Measurements from ENCODE around the gene ZSWIM4.
"Not testable (repeated sequence)": the region's sequence is repeated elsewhere in the genome, so short reads cannot be mapped to it uniquely, and the experiment has no call there.

ZSWIM4 gene

GRCh38 chr19:13764101-13764807, 31.0 kb upstream of the ZSWIM4 start, which contains the start of gene MRI1:
TSS of gene MRI1 (plus strand) at chr19:13764522. CDS start at chr19:13764589, 67 bp downstream.
- peak in 1 of 2 donors; percentile 25 for DNase-seq (ENCODE audit: low spot score in 2 of 2)
- no peaks in the 10 kb centered on the region for H3K9me3 Mint-ChIP-seq
- H3K27me3 Mint-ChIP-seq: no peaks in the 10 kb centered on the region
- peak within 1 kb of the TSS; percentile 94 for H3K27ac Mint-ChIP-seq (ENCODE audit: low read depth)
- ATAC-seq (replicated peaks; ENCODE audit: extremely low read depth, poor library complexity, severe bottlenecking): peak; percentile 62
- peaks cover 15% of the 10 kb centered on the region for H3K4me1 Mint-ChIP-seq
- H3K36me3 Mint-ChIP-seq (ENCODE audit: insufficient read depth): peaks cover 23% of the 10 kb centered on the region
- peak within 1 kb of the TSS; percentile 88 for H3K4me3 Mint-ChIP-seq

GRCh38 chr19:13764821-13765394, 30.3 kb upstream of the ZSWIM4 start:
- Mint-ChIP-seq H3K27me3 (no peaks in the 10 kb centered on the region), H3K4me1 (peaks cover 15% of the 10 kb centered on the region), H3K27ac (ENCODE audit: low read depth) (peak overlapping the region; percentile 94), H3K9me3 (no peaks in the 10 kb centered on the region), H3K4me3 (peak overlapping the region; percentile 88), H3K36me3 (ENCODE audit: insufficient read depth) (peaks cover 24% of the 10 kb centered on the region)
- ATAC-seq (replicated peaks; ENCODE audit: extremely low read depth, poor library complexity, severe bottlenecking): peak; percentile 54
- DNase-seq (ENCODE audit: low spot score in 2 of 2): no peak

- no peak for DNase-seq (ENCODE audit: low spot score in 2 of 2)
- Mint-ChIP-seq H3K9me3 (no peaks in the 10 kb centered on the region), H3K4me3 (peak overlapping the region; percentile 88), H3K27me3 (no peaks in the 10 kb centered on the region), H3K27ac (ENCODE audit: low read depth) (peak overlapping the region; percentile 94), H3K36me3 (ENCODE audit: insufficient read depth) (peaks cover 25% of the 10 kb centered on the region), H3K4me1 (peaks cover 15% of the 10 kb centered on the region)
- no peak for ATAC-seq (replicated peaks; ENCODE audit: extremely low read depth, poor library complexity, severe bottlenecking)
Observed at GRCh38 chr19:13765395-13766094, 29.7 kb upstream of the ZSWIM4 start.

GRCh38 chr19:13766095-13766481, 29.2 kb upstream of the ZSWIM4 start:
- ATAC-seq (replicated peaks; ENCODE audit: extremely low read depth, poor library complexity, severe bottlenecking): no peak
- Mint-ChIP-seq H3K4me3 (peak overlapping the region; percentile 88), H3K9me3 (no peaks in the 10 kb centered on the region), H3K36me3 (ENCODE audit: insufficient read depth) (peaks cover 25% of the 10 kb centered on the region), H3K27me3 (no peaks in the 10 kb centered on the region), H3K4me1 (peaks cover 15% of the 10 kb centered on the region), H3K27ac (ENCODE audit: low read depth) (peak overlapping the region; percentile 94)
- no peak for DNase-seq (ENCODE audit: low spot score in 2 of 2)

GRCh38 chr19:13768510-13768909, 26.7 kb upstream of the ZSWIM4 start:
- H3K36me3 Mint-ChIP-seq (ENCODE audit: insufficient read depth): peaks cover 25% of the 10 kb centered on the region
- H3K27ac Mint-ChIP-seq (ENCODE audit: low read depth): no peak overlapping the region
- DNase-seq (ENCODE audit: low spot score in 2 of 2): no peak
- H3K4me1 Mint-ChIP-seq: peaks cover 15% of the 10 kb centered on the region
- H3K9me3 Mint-ChIP-seq: no peaks in the 10 kb centered on the region
- ATAC-seq (replicated peaks; ENCODE audit: extremely low read depth, poor library complexity, severe bottlenecking): no peak
- no peak overlapping the region for H3K4me3 Mint-ChIP-seq
- H3K27me3 Mint-ChIP-seq: no peaks in the 10 kb centered on the region

- peaks cover 29% of the 10 kb centered on the region for H3K36me3 Mint-ChIP-seq (ENCODE audit: insufficient read depth)
- DNase-seq (ENCODE audit: low spot score in 2 of 2) (no peak), ATAC-seq (replicated peaks; ENCODE audit: extremely low read depth, poor library complexity, severe bottlenecking) (no peak)
- H3K27me3 Mint-ChIP-seq: no peaks in the 10 kb centered on the region
- no peak overlapping the region for H3K27ac Mint-ChIP-seq (ENCODE audit: low read depth)
- H3K9me3 Mint-ChIP-seq: no peaks in the 10 kb centered on the region
- no peak overlapping the region for H3K4me3 Mint-ChIP-seq
- peaks cover 26% of the 10 kb centered on the region for H3K4me1 Mint-ChIP-seq
Observed at GRCh38 chr19:13770013-13770635, 25.1 kb upstream of the ZSWIM4 start.

- peaks cover 25% of the 10 kb centered on the region for H3K36me3 Mint-ChIP-seq (ENCODE audit: insufficient read depth)
- H3K27me3 Mint-ChIP-seq: no peaks in the 10 kb centered on the region
- H3K4me3 Mint-ChIP-seq: peak within 1 kb of the TSS; percentile 98
- ATAC-seq (replicated peaks; ENCODE audit: extremely low read depth, poor library complexity, severe bottlenecking) (peak; percentile 97), DNase-seq (ENCODE audit: low spot score in 2 of 2) (peak; percentile 69)
- no peaks in the 10 kb centered on the region for H3K9me3 Mint-ChIP-seq
- H3K27ac Mint-ChIP-seq (ENCODE audit: low read depth): peak within 1 kb of the TSS; percentile 97
- H3K4me1 Mint-ChIP-seq: peaks cover 30% of the 10 kb centered on the region
Observed at GRCh38 chr19:13774217-13775191, 20.7 kb upstream of the ZSWIM4 start, which contains the start of gene C19orf53. TSS of gene C19orf53 (plus strand) at chr19:13774456. CDS start at chr19:13774478, 22 bp downstream.

GRCh38 chr19:13778398-13778797, 16.8 kb upstream of the ZSWIM4 start:
- H3K9me3 Mint-ChIP-seq: no peaks in the 10 kb centered on the region
- peaks cover 18% of the 10 kb centered on the region for H3K36me3 Mint-ChIP-seq (ENCODE audit: insufficient read depth)
- H3K27me3 Mint-ChIP-seq: no peaks in the 10 kb centered on the region
- peaks cover 30% of the 10 kb centered on the region for H3K4me1 Mint-ChIP-seq
- H3K27ac Mint-ChIP-seq (ENCODE audit: low read depth): no peak overlapping the region
- H3K4me3 Mint-ChIP-seq: no peak overlapping the region
- ATAC-seq (replicated peaks; ENCODE audit: extremely low read depth, poor library complexity, severe bottlenecking): no peak
- no peak for DNase-seq (ENCODE audit: low spot score in 2 of 2)

- no peak for ATAC-seq (replicated peaks; ENCODE audit: extremely low read depth, poor library complexity, severe bottlenecking)
Observed at GRCh38 chr19:13778847-13779246, 16.4 kb upstream of the ZSWIM4 start.

GRCh38 chr19:13779794-13780193, 15.4 kb upstream of the ZSWIM4 start:
- not testable (repeated sequence) for H3K9me3 Mint-ChIP-seq; ATAC-seq (replicated peaks; ENCODE audit: extremely low read depth, poor library complexity, severe bottlenecking); H3K27me3 Mint-ChIP-seq; H3K27ac Mint-ChIP-seq (ENCODE audit: low read depth); DNase-seq (ENCODE audit: low spot score in 2 of 2); H3K4me3 Mint-ChIP-seq
- peaks cover 15% of the 10 kb centered on the region for H3K36me3 Mint-ChIP-seq (ENCODE audit: insufficient read depth)
- H3K4me1 Mint-ChIP-seq: peaks cover 23% of the 10 kb centered on the region

More at GRCh38 chr19:13778847-13779246, 16.4 kb upstream of the ZSWIM4 start:
- Mint-ChIP-seq H3K4me3 (no peak overlapping the region), H3K36me3 (ENCODE audit: insufficient read depth) (peaks cover 18% of the 10 kb centered on the region), H3K27me3 (no peaks in the 10 kb centered on the region), H3K4me1 (peaks cover 30% of the 10 kb centered on the region), H3K9me3 (no peaks in the 10 kb centered on the region), H3K27ac (ENCODE audit: low read depth) (no peak overlapping the region)
- DNase-seq (ENCODE audit: low spot score in 2 of 2): no peak

- Mint-ChIP-seq H3K9me3 (no peaks in the 10 kb centered on the region), H3K4me1 (peaks cover 13% of the 10 kb centered on the region), H3K27me3 (no peaks in the 10 kb centered on the region), H3K4me3 (no peak overlapping the region), H3K36me3 (ENCODE audit: insufficient read depth) (peaks cover 9% of the 10 kb centered on the region), H3K27ac (ENCODE audit: low read depth) (no peak overlapping the region)
- ATAC-seq (replicated peaks; ENCODE audit: extremely low read depth, poor library complexity, severe bottlenecking): no peak
- DNase-seq (ENCODE audit: low spot score in 2 of 2): no peak
Observed at GRCh38 chr19:13781547-13781946, 13.7 kb upstream of the ZSWIM4 start.
